ENCODE measurements around the gene CROCC2.

- TF ChIP-seq CTCF (IDR thresholded peaks at IDR 0.05) = no peak
- no peak for TF ChIP-seq POLR2A (IDR thresholded peaks at IDR 0.05)
These were observed 27.0 kb upstream of the CROCC2 start for GRCh38 chr2:240879105-240879504.

All from heart left ventricle (tissue), 13 donors.